ENCODE results near the gene SCAMP5. TPM values are rescaled to one million over a fixed set of nuclear protein-coding genes. Genes with fewer than 3 reads are reported as not detected.
A peak's percentile ranks its signal among the peaks of the same experiment; 100 is the strongest.

Gene SCAMP5
- total RNA-seq, 4 donors from 2014 or later: 3.3 to 6.4 (median 4.3) TPM

DNA sequence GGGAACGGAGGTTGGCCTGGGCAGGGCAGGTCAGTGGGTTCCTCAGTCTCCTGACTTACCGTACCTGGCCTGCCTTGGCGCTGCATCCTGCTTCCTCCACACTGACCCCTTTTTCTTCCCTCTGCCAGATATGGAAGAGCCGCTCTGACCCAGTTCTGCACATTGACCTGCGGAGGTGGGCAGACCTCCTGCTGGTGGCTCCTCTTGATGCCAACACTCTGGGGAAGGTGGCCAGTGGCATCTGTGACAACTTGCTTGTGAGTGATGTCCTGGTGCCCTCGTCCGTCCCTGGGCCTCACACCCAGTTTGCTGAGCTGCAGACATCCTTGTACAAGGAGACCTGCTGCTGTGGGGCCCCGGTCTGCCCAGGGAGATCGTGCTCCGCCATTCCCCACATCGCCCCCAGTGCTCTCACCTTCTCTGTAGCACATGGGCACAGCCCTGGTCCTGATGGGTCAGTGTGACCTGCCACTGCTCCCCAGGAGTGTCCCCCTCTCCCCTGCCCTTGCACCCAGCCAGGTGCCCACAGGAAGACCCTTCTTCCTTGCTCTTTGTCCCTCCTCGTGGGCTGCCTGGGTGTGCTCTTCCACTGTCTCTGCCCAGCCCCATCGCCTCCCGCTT is 49.0 kb downstream of the SCAMP5 start:
- H3K9me3 ChIP-seq: no peaks in the 10 kb centered on the region
- TF ChIP-seq EP300 (IDR thresholded peaks at IDR 0.05) (no peak), POLR2A (IDR thresholded peaks at IDR 0.05; ENCODE audit: low read depth) (no peak), POLR2AphosphoS5 (IDR thresholded peaks at IDR 0.05) (no peak)
- TF ChIP-seq, protein P1, sequence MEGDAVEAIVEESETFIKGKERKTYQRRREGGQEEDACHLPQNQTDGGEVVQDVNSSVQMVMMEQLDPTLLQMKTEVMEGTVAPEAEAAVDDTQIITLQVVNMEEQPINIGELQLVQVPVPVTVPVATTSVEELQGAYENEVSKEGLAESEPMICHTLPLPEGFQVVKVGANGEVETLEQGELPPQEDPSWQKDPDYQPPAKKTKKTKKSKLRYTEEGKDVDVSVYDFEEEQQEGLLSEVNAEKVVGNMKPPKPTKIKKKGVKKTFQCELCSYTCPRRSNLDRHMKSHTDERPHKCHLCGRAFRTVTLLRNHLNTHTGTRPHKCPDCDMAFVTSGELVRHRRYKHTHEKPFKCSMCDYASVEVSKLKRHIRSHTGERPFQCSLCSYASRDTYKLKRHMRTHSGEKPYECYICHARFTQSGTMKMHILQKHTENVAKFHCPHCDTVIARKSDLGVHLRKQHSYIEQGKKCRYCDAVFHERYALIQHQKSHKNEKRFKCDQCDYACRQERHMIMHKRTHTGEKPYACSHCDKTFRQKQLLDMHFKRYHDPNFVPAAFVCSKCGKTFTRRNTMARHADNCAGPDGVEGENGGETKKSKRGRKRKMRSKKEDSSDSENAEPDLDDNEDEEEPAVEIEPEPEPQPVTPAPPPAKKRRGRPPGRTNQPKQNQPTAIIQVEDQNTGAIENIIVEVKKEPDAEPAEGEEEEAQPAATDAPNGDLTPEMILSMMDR (IDR thresholded peaks at IDR 0.05): no peak
- H3K27ac ChIP-seq (replicated peaks in 1 of 4): peak overlapping the region; percentile 72 to 80 (median 76)
- 86% methylated on average over 14 of the region's 14 CpGs for WGBS
- DNase-seq (ENCODE audit: extremely low spot score): no peak
- H3K27me3 ChIP-seq: no peaks in the 10 kb centered on the region
- H3K36me3 ChIP-seq: peaks cover 0 to 4% (median 0%) of the 10 kb centered on the region in 4 donors
- peak overlapping the region; percentile 1 to 20 (median 8) for H3K4me3 ChIP-seq
- intact Hi-C loops (cut with DNase I): loop anchor here (5.0 kb wide), 1 partner anchor 158 kb away; the partner anchor contains the start of gene C15orf39
- H3K4me1 ChIP-seq: peaks cover 72 to 75% (median 73%) of the 10 kb centered on the region in 4 donors

DNA sequence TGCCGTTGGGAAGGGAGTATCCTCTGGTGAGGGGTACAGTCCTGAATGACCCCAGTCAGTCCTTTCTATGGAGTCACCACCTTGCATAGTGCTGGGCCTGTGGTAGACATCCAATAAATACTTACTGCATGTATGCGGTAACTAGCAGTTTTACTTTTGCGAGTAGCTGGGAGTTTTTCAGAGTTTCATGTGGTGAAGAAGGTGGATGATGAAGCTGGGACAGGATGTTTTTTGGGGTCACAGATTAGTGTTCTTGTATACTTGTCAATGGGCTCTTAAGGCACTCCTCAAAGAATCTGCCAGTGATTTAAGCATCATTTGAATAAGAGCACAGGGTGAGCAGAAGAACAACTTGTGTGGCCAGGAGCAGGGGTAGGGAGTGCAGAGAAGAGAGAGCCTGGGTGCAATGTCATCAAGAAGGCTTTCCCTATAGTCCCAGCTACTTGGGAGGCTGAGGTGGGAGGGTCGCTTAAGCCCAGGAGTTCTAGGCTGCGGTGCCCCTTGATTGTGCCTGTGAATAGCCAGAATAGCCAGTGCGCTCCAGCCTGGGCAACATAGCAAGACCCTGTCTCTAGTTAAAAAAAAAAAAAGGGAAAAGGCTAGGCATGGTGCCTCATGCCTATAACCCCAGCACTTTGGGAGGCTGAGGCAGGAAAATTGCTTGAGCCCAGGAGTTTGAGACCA is 50.1 kb downstream of the SCAMP5 start:
- Histone ChIP-seq H3K4me1 (peaks cover 78 to 86% (median 82%) of the 10 kb centered on the region in 4 donors), H3K9me3 (no peaks in the 10 kb centered on the region), H3K36me3 (peaks cover 0 to 4% (median 1%) of the 10 kb centered on the region in 4 donors), H3K27me3 (no peaks in the 10 kb centered on the region), H3K27ac (replicated peaks in 1 of 4) (peak overlapping the region in 2 of 4 donors; percentile 74 to 77), H3K4me3 (no peak overlapping the region)
- DNase-seq (ENCODE audit: extremely low spot score): no peak
- TF ChIP-seq, protein P1 (IDR thresholded peaks at IDR 0.05): no peak
- TF ChIP-seq EP300 (IDR thresholded peaks at IDR 0.05) (no peak), POLR2AphosphoS5 (IDR thresholded peaks at IDR 0.05) (no peak), POLR2A (IDR thresholded peaks at IDR 0.05; ENCODE audit: low read depth) (no peak)
- intact Hi-C loops (cut with DNase I): no loop called here
- WGBS: 92% methylated on average over 6 of the region's 6 CpGs

DNA sequence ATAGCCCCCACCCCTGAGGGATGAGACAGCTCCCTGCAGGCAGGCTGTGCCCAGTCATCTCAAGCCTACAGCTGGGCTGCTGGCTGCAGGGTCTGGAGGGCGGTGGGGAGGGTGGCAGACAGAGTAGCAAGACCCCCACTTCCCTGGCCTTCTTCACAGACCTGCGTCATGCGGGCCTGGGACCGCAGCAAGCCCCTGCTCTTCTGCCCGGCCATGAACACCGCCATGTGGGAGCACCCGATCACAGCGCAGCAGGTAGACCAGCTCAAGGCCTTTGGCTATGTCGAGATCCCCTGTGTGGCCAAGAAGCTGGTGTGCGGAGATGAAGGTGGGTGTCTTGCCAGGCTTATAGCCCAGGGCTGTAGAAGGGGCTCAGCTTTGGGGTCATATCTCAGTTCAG is 53.0 kb downstream of the SCAMP5 start:
- H3K4me1 ChIP-seq: peaks cover 64 to 80% (median 68%) of the 10 kb centered on the region in 4 donors
- TF ChIP-seq, protein P1 (IDR thresholded peaks at IDR 0.05): no peak
- no peak for TF ChIP-seq POLR2AphosphoS5 (IDR thresholded peaks at IDR 0.05)
- TF ChIP-seq POLR2A (IDR thresholded peaks at IDR 0.05; ENCODE audit: low read depth): no peak
- TF ChIP-seq EP300 (IDR thresholded peaks at IDR 0.05): no peak
- no peaks in the 10 kb centered on the region for H3K27me3 ChIP-seq
- H3K4me3 ChIP-seq: no peak overlapping the region
- intact Hi-C loops (cut with DNase I): no loop called here
- H3K36me3 ChIP-seq: peaks cover 0 to 4% (median 1%) of the 10 kb centered on the region in 4 donors
- no peaks in the 10 kb centered on the region for H3K9me3 ChIP-seq
- WGBS: 71% methylated on average over 1 of the region's 10 CpGs
- H3K27ac ChIP-seq (replicated peaks in 1 of 4): peak overlapping the region in 2 of 4 donors; percentile 33 to 63
- no peak for DNase-seq (ENCODE audit: extremely low spot score)

DNA sequence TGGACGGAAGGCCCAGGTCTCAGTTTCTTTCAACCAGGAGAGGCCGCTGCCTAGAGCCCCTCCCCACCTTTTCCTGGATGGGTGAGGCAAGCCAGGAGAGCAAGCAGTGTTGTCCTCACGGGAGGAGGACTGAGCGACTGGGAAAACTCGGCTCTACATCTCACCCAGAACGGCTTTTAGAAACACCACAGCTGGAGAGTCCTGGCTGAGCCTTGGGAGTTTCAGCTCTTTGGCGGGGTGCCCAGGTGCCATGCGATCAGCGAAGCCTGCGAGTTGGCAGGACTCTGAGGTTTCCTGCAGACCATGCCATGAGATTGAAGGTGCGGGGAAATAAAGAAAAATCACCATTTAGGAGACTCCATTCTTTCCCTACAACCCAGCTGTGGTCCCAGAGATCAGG is 54.0 kb downstream of the SCAMP5 start:
- intact Hi-C loops (cut with DNase I): no loop called here
- Histone ChIP-seq H3K9me3 (no peaks in the 10 kb centered on the region), H3K36me3 (peaks cover 0 to 4% (median 1%) of the 10 kb centered on the region in 4 donors), H3K27me3 (no peaks in the 10 kb centered on the region), H3K27ac (replicated peaks in 1 of 4) (peak overlapping the region in 2 of 4 donors; percentile 16 to 33), H3K4me3 (no peak overlapping the region), H3K4me1 (peaks cover 54 to 77% (median 58%) of the 10 kb centered on the region in 4 donors)
- TF ChIP-seq POLR2A (IDR thresholded peaks at IDR 0.05; ENCODE audit: low read depth): no peak
- TF ChIP-seq, protein P1 (IDR thresholded peaks at IDR 0.05): no peak
- TF ChIP-seq POLR2AphosphoS5 (IDR thresholded peaks at IDR 0.05): no peak
- no peak for TF ChIP-seq EP300 (IDR thresholded peaks at IDR 0.05)
- 42% methylated on average over 10 of the region's 11 CpGs for WGBS
- DNase-seq (ENCODE audit: extremely low spot score): no peak

All from esophagus muscularis mucosa (tissue), 4 donors.